Natural killer cell (primary cell): ENCODE results near the gene IFITM2. TPM values are rescaled to one million over a fixed set of nuclear protein-coding genes. Genes with fewer than 3 reads are reported as not detected.
A peak's percentile ranks its signal among the peaks of the same experiment; 100 is the strongest.

Source experiments
- ATAC-seq, 3 donors: fragments of 150-1000 bp in 2 of 3; fragments of 200-7000 bp in 1 of 3; cut with Tn5 transposase; 1 replicate in 1 of 3; 2 replicates in 2 of 3; pipeline ENCODE4 v1.10.0; 2021; ENCODE audit warnings: mild to moderate bottlenecking in 2 of 3, moderate library complexity in 2 of 3
- DNase-seq, 2 donors: peaks; one replicate each; pipeline versions ENCODE4 v3.0.0 to v3.0.0-alpha.2; 2013 to 2021; ENCODE audit warnings: mixed read lengths in 1 of 2
- H3K27ac ChIP-seq: one replicate; pipeline ENCODE4 v1.5.1; 2013; ENCODE audit warnings: mild to moderate bottlenecking, low read length
- H3K27me3 ChIP-seq: one replicate; pipeline ENCODE4 v1.6.1; 2013; ENCODE audit warnings: low read length; ENCODE audit not compliant: control insufficient read depth, insufficient read depth
- H3K36me3 ChIP-seq: one replicate; pipeline ENCODE4 v1.6.1; 2013; ENCODE audit warnings: low read length; ENCODE audit not compliant: control insufficient read depth, insufficient read depth
- H3K4me1 ChIP-seq: one replicate; pipeline ENCODE4 v1.6.1; 2013; ENCODE audit warnings: low read length; ENCODE audit not compliant: control insufficient read depth, insufficient read depth
- H3K4me3 ChIP-seq: one replicate; pipeline ENCODE4 v1.5.1; 2013; ENCODE audit warnings: low read length
- H3K9me3 ChIP-seq: one replicate; pipeline ENCODE4 v1.6.1; 2013; ENCODE audit warnings: low read length; ENCODE audit not compliant: control insufficient read depth, insufficient read depth
- H3K27ac Mint-ChIP-seq, 2 donors: one replicate each; pipeline ENCODE4 v1.8.0; 2022; ENCODE audit warnings: mild to moderate bottlenecking in 2 of 2, mixed read lengths in 2 of 2, moderate library complexity in 1 of 2
- H3K27me3 Mint-ChIP-seq, 2 donors: one replicate each; pipeline ENCODE4 v1.8.0; 2022; ENCODE audit warnings: low read depth in 2 of 2, mixed read lengths in 2 of 2
- H3K36me3 Mint-ChIP-seq: one replicate; pipeline ENCODE4 v1.8.0; 2022; ENCODE audit warnings: mixed read lengths
- H3K4me1 Mint-ChIP-seq, 2 donors: one replicate each; pipeline ENCODE4 v1.8.0; 2022; ENCODE audit warnings: mixed read lengths in 2 of 2
- H3K4me3 Mint-ChIP-seq: one replicate; pipeline ENCODE4 v1.8.0; 2022; ENCODE audit warnings: mild to moderate bottlenecking, moderate library complexity, mixed read lengths
- H3K9me3 Mint-ChIP-seq, 2 donors: one replicate each; pipeline ENCODE4 v1.8.0; 2022; ENCODE audit warnings: mixed read lengths in 2 of 2
- CTCF ChIP-seq: fragments of 200-600 bp; IDR thresholded peaks from one replicate; pipeline ENCODE4 v1.8.0; 2022; ENCODE audit warnings: antibody characterized with exemption
- WGBS: methylation state at CpG from one replicate; pipeline ENCODE4 v1.1.7; 2013; ENCODE audit warnings: missing lambda C conversion rate; ENCODE audit not compliant: insufficient coverage; 5-methylcytosine and 5-hydroxymethylcytosine counted together
- intact Hi-C: fragments of 100-400 bp; cut with micrococcal nuclease; formaldehyde crosslinking; loops from one replicate; pipeline ENCODE4 v1.14.2; 2022
- total RNA-seq, 4 donors: library from RNA; stranded (reverse); fragments of 120-200 nt in 1 of 4; gene quantifications; one replicate each; pipeline versions ENCODE4 v1.2.3 to v1.2.4, GENCODE V29; 2013 to 2022

Gene IFITM2
- total RNA-seq, 3 donors from 2014 or later (not counting 1 experiment from before 2014, with no cell fraction given) = 1,080 to 1,421 (median 1,273) TPM

- Histone ChIP-seq H3K27me3 (no peaks in the 10 kb centered on the region), H3K4me3 (no peak overlapping the region), H3K27ac (peak overlapping the region; percentile 84), H3K36me3 (no peaks in the 10 kb centered on the region), H3K9me3 (no peaks in the 10 kb centered on the region), H3K4me1 (peaks cover 70% of the 10 kb centered on the region)
- 16% methylated on average over 18 of the region's 18 CpGs for WGBS
- H3K4me1 Mint-ChIP-seq = peaks cover 43 to 58% of the 10 kb centered on the region in 2 donors
- no peaks in the 10 kb centered on the region for H3K36me3 Mint-ChIP-seq
- H3K9me3 Mint-ChIP-seq = no peaks in the 10 kb centered on the region
- H3K4me3 Mint-ChIP-seq = peak overlapping the region; percentile 78
- peak overlapping the region; percentile 92 to 95 for H3K27ac Mint-ChIP-seq
- DNase-seq (peak; percentile 43 to 49), ATAC-seq (peak; percentile 74 to 87 (median 84))
- no peak for TF ChIP-seq CTCF
- H3K27me3 Mint-ChIP-seq = no peaks in the 10 kb centered on the region
- intact Hi-C loops = loop anchor here (2.0 kb wide), 1 partner anchor 34 kb away; no protein-coding TSS in a partner anchor
These were observed 43.2 kb downstream of the IFITM2 start for GRCh38 chr11:350723-351255.

- Histone ChIP-seq H3K4me1 (peaks cover 76% of the 10 kb centered on the region), H3K27ac (peak overlapping the region; percentile 84), H3K36me3 (no peaks in the 10 kb centered on the region), H3K4me3 (no peak overlapping the region), H3K27me3 (no peaks in the 10 kb centered on the region), H3K9me3 (no peaks in the 10 kb centered on the region)
- intact Hi-C loops = loop anchor here (2.0 kb wide), 1 partner anchor 35 kb away; no protein-coding TSS in a partner anchor
- Mint-ChIP-seq H3K9me3 (no peaks in the 10 kb centered on the region), H3K36me3 (no peaks in the 10 kb centered on the region), H3K27ac (peak overlapping the region; percentile 92 to 95), H3K27me3 (no peaks in the 10 kb centered on the region), H3K4me3 (peak overlapping the region; percentile 78), H3K4me1 (peaks cover 43 to 58% of the 10 kb centered on the region in 2 donors)
- DNase-seq (no peak), ATAC-seq (no peak)
- TF ChIP-seq CTCF = no peak
- WGBS = 88% methylated on average over 14 of the region's 14 CpGs
These were observed 43.8 kb downstream of the IFITM2 start for GRCh38 chr11:351411-351810.

GRCh38 chr11:352456-353031, 44.9 kb downstream of the IFITM2 start:
- WGBS = 83% methylated on average over 12 of the region's 12 CpGs
- H3K4me1 Mint-ChIP-seq = peaks cover 43 to 58% of the 10 kb centered on the region in 2 donors
- no peaks in the 10 kb centered on the region for H3K36me3 ChIP-seq
- peak overlapping the region; percentile 92 to 95 for H3K27ac Mint-ChIP-seq
- no peak for TF ChIP-seq CTCF
- H3K4me3 ChIP-seq = no peak overlapping the region
- peaks cover 76% of the 10 kb centered on the region for H3K4me1 ChIP-seq
- H3K9me3 Mint-ChIP-seq = no peaks in the 10 kb centered on the region
- intact Hi-C loops = no loop called here
- ATAC-seq = no peak
- no peak for DNase-seq
- no peaks in the 10 kb centered on the region for H3K9me3 ChIP-seq
- H3K27ac ChIP-seq = no peak overlapping the region
- H3K27me3 Mint-ChIP-seq = no peaks in the 10 kb centered on the region
- H3K36me3 Mint-ChIP-seq = no peaks in the 10 kb centered on the region
- H3K4me3 Mint-ChIP-seq = peak overlapping the region; percentile 62
- H3K27me3 ChIP-seq = no peaks in the 10 kb centered on the region
